AG20443 (cell line): Measurements from ENCODE around the gene GJC1.

ENCODE experiments used
- DNase-seq: peaks from one replicate; pipeline ENCODE4 v3.0.0; 2012; ENCODE audit warnings: low spot score, mixed read lengths

GJC1 gene

DNA sequence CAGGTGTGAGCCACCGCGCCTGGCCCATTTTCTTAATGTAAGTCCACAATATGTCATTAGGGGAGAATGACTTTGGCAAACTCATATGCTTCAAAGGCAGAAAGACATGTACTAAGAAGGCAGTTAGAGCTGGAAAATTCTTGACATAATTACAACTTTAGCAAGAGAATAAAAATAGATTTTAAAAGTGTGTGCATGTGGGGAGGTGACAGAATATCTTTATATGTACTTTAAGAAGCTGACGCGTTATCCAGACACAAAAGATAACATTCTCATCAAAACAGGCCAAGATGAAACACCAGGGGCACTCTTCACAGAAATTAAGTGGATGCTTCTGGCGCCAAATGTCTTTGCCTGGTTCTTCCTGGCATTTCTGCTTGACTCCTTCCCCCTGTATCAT is 28.2 kb downstream of the GJC1 start:
- DNase-seq = no peak

GRCh38 chr17:44798356-44798755 is 31.7 kb downstream of the GJC1 start:
- DNase-seq = no peak

DNA sequence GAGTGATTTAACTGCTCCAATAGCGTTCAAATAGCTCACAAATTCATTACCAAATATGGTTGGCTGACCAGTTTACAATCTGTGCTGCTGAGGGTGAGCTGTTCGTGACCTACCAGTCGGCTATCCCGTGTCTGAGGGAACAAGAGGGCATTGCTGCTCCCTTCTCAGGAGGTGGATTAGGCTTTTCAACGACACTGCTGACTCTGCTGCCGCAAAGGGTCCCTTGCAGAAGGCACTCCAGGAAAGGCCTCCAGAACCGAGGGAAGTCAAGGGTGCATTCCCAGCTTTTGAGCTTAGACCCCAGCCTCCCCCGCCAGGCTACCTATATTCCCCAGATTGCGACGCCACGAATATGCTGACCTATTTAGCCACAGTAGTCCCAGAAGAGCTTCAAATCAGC is 32.3 kb downstream of the GJC1 start:
- DNase-seq = no peak

DNA sequence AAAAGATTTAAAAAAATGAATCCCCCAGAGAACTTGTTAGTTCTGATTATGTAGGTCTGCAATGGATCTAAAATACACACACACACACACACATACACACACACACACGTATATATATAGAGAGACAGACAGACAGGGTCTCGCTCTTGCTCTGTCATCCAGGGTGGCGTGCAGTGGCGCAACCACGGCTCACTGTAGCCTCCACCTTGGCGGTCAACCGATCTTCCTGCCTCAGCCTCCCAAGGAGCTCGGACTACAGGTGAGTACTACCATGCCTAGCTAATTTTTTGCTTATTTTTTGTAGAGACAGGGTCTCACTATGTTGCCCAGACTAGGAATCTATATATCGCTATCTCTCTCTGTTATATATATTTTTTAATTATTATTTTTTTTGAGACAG is 33.4 kb downstream of the GJC1 start:
- no peak for DNase-seq

DNA sequence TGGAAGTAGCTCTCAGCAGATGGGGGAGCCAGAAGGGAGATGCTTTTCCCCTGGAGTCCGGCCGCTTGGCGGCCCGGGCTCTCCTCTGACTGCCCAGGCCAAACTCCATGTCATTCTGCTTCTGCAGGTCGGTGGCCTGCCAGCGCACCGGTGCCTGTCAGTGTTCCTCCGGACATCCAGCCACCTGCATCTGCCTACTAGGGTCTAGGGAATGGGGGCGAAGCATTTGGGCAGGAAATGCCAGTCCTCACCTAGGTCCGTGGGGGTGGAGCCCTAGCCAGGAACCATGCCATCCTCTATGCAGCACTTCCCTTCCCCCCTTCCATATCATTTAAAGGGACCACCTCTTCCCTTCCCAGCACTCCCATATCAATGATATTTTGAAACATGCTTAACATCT is 34.2 kb downstream of the GJC1 start:
- DNase-seq = no peak

DNA sequence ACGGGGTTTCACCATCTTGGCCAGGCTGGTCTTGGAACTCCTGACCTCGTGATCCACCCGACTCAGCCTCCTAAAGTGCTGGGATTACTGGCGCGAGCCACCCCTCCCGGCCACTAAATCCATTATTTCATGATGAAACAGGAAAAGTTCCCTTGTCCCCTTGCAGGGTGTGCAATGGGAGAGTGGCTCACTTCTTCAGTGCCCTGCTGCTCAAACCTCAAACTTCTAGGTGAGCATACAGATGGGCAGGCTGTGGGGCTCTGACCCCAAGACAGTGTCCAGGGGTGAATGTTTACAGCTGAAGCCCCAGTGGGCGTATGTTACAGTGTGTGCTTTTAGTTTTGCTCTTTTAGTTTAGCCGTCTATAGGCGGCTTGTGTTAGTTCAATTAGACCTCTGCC is 34.7 kb downstream of the GJC1 start:
- no peak for DNase-seq

- DNase-seq = peak; percentile 58
Measured at GRCh38 chr17:44794851-44795413, 35.2 kb downstream of the GJC1 start.

DNA sequence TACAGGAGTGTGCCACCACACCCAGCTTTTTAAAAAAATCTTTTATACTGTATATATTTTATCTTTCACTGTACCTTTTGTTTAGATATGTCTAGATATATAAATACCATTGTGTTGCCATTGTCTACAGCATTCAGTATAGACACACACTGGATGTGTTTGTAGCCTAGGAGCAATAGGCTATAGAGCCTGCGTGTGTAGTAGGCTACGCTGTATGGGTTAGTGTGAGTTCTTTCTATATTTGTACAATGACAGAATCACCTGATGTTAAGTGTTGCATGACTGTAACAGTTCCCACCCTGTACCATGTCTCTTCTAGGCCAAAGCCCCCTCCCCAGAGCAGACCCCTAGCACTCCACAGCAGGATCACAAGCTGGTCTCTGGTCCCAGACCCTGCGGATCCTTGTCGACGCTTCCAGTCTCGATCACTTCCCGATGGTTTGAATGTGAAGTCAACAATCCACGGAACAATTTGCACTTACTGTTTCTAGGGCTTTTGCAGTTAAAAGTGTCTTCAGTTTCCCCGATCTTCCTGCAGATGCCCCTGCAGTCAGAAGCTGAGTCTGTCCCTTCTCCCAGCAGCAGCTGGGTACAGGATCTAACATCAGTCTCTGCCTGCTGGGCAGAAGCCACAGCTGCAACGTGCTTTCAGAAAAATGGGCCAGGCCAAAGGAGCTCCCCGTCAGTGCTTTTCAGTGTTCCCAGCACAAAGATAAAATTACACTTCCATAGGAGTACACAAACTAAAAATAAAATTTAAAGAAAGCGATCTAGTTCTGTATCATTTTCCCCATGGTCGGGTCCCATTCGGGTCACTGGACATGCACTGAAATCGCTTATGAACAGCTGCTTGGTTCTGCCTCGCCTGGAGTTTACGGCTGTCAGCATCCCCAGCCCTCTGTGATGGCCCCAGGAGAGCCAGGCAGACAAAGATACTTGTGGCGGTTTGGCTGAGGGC is 35.9 kb downstream of the GJC1 start:
- no peak for DNase-seq

GRCh38 chr17:44792276-44792675 is 37.8 kb downstream of the GJC1 start:
- DNase-seq = no peak

- DNase-seq = no peak
Measured at GRCh38 chr17:44788139-44788538, 41.9 kb downstream of the GJC1 start.

DNA sequence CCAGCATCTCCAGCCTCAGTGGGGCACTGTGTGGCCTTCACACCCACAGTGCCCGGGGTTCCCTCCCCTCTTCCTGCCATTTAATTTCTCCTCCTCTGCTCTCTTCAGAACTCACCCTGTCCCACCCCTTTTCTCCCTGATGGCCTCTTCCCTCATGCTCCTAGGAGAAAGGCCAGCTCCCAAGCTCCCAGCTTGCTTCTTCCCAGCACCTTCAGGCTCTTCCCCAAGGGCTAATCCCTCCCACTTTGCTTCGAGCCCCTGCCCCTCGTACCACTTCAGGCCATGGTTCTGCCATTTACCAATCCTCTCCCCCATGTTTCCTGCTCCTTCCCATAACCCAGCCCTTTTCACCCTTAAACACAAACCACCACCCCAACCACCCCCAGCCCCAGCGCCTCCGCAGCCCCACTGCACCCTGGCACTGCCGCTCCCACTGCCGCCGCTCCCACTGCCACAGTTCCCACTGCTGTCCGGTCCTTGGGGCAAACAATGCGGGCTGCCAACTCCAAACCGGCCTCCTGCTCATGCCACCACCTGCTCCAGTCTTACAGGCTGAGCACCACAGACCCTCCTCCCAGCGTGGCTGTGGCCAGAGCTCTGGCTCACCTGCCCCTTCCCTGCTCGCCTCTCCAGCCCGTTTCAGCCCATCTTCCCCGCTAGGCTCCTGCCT is 42.7 kb downstream of the GJC1 start:
- no peak for DNase-seq

GRCh38 chr17:44786551-44787081 is 43.5 kb downstream of the GJC1 start:
- no peak for DNase-seq

DNA sequence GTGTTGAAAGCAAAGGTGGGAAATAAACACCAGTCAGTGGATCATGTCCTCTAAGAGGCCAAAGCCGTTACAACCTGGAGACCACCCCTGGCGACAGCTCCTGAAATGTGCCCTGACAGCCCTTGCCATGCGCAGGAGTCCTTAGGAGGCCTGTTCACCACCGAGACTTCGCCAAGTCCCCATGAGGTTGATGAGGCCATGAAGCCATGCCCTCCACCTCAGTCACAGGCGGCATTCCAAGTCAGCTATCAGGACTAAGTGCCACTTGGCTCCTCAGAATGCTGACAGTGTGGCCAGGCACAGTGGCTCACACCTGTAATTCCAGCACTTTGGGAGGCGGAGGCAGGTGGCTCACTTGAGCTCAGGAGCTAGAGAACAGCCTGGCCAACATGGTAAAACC is 44.2 kb downstream of the GJC1 start:
- DNase-seq = no peak

- no peak for DNase-seq
Measured at GRCh38 chr17:44782326-44782850, 47.7 kb downstream of the GJC1 start.

DNA sequence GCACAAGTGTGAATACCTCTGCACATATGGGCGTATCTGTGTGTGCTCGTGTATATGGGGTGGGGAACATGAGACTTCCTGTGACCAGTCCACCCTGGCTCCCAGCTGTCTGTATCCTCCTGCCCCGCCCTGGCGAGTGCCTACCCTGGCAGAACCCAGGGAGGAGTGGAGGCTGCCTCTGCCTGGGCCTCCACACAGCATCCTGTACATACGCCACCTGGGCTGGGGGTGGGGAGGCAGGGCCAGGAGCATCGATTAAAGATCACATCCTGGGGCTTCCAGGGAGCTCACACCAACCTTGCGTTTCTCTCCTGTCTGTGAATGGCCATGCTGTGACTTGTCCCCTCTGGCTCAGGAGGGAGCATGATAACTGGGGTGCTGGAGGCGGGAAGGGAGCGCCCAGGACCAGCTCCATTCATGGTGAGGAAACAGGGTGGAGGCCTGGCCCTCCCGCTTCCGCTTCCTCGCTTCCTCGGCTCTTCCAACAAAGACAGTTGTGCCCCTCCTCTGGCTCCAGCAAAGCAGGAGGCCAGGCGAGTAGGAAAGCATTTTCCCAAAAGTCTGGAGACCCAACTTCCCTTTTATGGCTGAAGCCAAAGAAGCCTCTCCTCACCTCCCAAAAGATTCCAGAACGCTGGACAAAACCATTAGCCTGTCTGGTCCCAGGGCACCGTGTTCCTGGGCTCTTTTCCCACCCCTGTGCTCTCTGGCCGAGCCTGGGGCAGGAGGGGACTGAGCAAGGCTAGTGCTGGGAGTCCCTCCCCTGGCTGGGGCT is 48.3 kb downstream of the GJC1 start:
- no peak for DNase-seq

DNA sequence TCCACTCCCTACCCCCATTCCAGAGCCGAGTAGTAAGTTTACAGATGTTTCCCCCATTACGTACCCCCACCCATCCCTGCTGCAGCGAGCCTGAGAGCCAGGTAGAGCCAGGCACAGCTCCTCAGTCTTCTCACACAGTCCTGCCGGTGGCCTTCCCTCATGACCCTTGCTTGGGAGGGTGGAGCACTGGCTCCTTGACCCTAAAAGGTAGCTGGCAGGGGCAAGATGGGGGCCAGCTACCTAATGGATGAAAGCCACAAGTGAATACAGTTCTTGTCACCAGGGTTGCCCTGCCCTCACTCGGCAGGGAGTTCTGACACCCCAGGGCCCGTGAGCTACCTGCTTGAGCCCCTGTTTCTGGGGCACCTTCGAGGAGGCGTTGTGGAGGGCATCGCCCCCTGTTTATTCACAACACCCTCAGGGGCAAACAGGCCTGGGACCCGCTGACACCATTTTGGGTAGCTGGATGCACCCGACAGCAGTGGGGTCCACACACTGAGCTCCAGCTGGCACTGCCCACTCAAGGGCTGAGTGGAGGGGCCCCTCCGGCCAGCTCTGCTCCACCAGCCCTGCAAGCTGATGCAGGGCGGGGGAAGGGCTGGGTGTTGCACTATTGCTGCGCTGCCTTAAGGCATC is 49.1 kb downstream of the GJC1 start:
- no peak for DNase-seq

DNA sequence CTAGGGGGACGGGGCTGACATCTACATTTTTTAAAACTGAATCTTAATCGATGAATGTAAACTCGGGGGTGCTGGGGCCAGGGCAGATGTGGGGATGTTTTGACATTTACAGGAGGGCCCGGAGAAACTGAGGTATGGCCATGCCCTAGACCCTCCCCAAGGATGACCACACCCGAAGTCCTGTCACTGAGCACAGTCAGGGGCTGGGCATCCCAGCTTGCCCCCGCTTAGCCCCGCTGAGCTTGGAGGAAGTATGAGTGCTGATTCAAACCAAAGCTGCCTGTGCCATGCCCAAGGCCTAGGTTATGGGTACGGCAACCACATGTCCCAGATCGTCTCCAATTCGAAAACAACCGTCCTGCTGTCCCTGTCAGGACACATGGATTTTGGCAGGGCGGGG is 49.9 kb downstream of the GJC1 start:
- no peak for DNase-seq

GRCh38 chr17:44779211-44780025 is 50.7 kb downstream of the GJC1 start:
- DNase-seq = peak; percentile 89

DNA sequence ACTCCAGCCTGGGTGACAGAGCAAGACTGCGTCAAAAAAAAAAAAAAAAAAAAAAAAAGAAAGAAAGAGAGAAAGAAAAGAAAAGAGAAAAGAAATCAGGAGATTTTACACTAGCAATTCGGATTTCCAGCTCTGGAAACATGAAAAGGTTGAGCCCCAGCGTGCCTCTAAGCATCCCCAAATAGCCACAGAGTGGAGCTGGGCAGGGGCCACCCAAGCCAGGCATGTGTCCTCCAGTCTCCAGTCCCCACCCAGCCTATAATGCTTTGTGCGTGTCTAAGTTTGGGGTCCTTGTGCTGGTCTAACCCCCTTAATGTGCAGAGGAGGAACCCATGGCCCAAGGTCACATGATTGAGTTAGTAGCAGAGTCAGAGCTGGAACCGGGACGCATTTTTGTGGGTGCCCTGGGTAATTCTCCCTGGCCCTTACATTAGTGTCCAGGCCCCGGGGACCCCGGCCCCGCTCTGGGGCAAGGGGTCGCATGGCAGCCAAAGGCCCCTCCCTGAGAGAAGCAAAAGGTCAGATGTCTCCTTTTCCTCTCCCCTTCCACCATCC is 51.4 kb downstream of the GJC1 start:
- no peak for DNase-seq
